ENCODE data around the gene RPRML. TPM values are rescaled to one million over a fixed set of nuclear protein-coding genes. Genes with fewer than 3 reads are reported as not detected.

Gene RPRML
- total and polyA plus RNA-seq, 2 experiments from 2014 or later: not detected

DNA sequence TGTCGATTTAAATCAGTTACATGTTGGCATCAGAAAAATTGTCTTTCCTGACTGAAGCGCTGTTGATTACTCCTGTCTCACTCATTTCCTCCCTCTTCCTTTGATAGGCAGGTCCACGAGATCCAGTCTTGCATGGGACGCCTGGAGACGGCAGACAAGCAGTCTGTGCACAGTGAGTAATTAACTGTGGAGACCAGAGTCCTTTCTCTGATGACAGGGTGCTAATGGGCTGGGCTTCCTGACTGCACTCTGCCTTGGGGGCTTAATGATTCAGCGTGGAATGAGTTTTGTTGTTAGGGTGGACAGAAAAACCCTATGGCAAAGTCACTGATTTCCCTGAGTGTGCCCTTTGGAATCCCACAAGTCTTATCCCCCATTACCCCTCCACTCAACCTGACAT, 49.6 kb downstream of the RPRML start:
- Histone ChIP-seq H3K9me2 (replicated peaks; ENCODE audit: insufficient read depth) (no peaks in the 10 kb centered on the region), H4K20me1 (ENCODE audit: insufficient read depth, poor library complexity, severe bottlenecking) (peaks cover 45% of the 10 kb centered on the region), H3K79me2 (peaks cover 67% of the 10 kb centered on the region), H3K4me1 (ENCODE audit: insufficient read depth) (peaks cover 14% of the 10 kb centered on the region), H3K27ac (peak overlapping the region; percentile 82), H3K36me3 (replicated peaks; ENCODE audit: insufficient read depth, low read depth) (no peaks in the 10 kb centered on the region), H3K27me3 (no peaks in the 10 kb centered on the region), H3K4me3 (no peak overlapping the region), H3K9me3 (ENCODE audit: low read depth) (no peaks in the 10 kb centered on the region), H2AFZ (no peak overlapping the region), H3K4me2 (peak overlapping the region; percentile 49)
- 50% methylated on average over 6 of the region's 6 CpGs for WGBS (ENCODE audit: low lambda C conversion rate, missing lambda C conversion rate)
- TF ChIP-seq EZH2phosphoT487 (IDR thresholded peaks at IDR 0.05; ENCODE audit: low read depth, severe bottlenecking, unreplicated experiment): no peak
- no peak for TF ChIP-seq CTCF (IDR thresholded peaks at IDR 0.05; ENCODE audit: poor library complexity)
- no peak for TF ChIP-seq EZH2 (IDR thresholded peaks at IDR 0.05; ENCODE audit: borderline replicate concordance)
- DNase-seq (ENCODE audit: low spot score): peak; percentile 46

- H3K36me3 ChIP-seq (replicated peaks; ENCODE audit: insufficient read depth, low read depth): no peaks in the 10 kb centered on the region
- peaks cover 21% of the 10 kb centered on the region for H3K4me1 ChIP-seq (ENCODE audit: insufficient read depth)
- peaks cover 75% of the 10 kb centered on the region for H3K79me2 ChIP-seq
- peak overlapping the region; percentile 49 for H3K4me2 ChIP-seq
- no peak for DNase-seq (ENCODE audit: low spot score)
- peak overlapping the region; percentile 82 for H3K27ac ChIP-seq
- H3K9me2 ChIP-seq (replicated peaks; ENCODE audit: insufficient read depth): no peaks in the 10 kb centered on the region
- H3K27me3 ChIP-seq: no peaks in the 10 kb centered on the region
- TF ChIP-seq EZH2phosphoT487 (IDR thresholded peaks at IDR 0.05; ENCODE audit: low read depth, severe bottlenecking, unreplicated experiment) (no peak), CTCF (IDR thresholded peaks at IDR 0.05; ENCODE audit: poor library complexity) (no peak), EZH2 (IDR thresholded peaks at IDR 0.05; ENCODE audit: borderline replicate concordance) (no peak)
- no peaks in the 10 kb centered on the region for H3K9me3 ChIP-seq (ENCODE audit: low read depth)
- peaks cover 45% of the 10 kb centered on the region for H4K20me1 ChIP-seq (ENCODE audit: insufficient read depth, poor library complexity, severe bottlenecking)
- H2AFZ ChIP-seq: no peak overlapping the region
- H3K4me3 ChIP-seq: no peak overlapping the region
- WGBS (ENCODE audit: low lambda C conversion rate, missing lambda C conversion rate): 74% methylated on average over 10 of the region's 10 CpGs
Measured at GRCh38 chr17:46928467-46929261, 50.4 kb downstream of the RPRML start.

Small RNA genes lying within 50 kb of the gene (microRNA-seq; reads per million reads assigned to microRNA genes)
- gene MIR5089: not detected

Small RNA genes lying within 50 kb of the gene (small RNA-seq; reads per million reads assigned to genes)
- not detected for gene MIR5089

Other genes starting within 250 kb of the RPRML start
- 5.3 and 6.1 TPM in 2 replicates for gene WNT3, start 160.6 kb downstream of the RPRML start, total RNA-seq
- 5.3 and 7.3 TPM in 2 replicates for gene WNT3, start 160.6 kb downstream of the RPRML start, polyA plus RNA-seq
- gene WNT9B, start 127.7 kb downstream of the RPRML start, total RNA-seq: 2.6 and 3.0 TPM in 2 replicates
- 0.33 and 2.4 TPM in 2 replicates for gene WNT9B, start 127.7 kb downstream of the RPRML start, polyA plus RNA-seq
- gene GOSR2, start 56.1 kb downstream of the RPRML start, total RNA-seq: 42.3 and 47.7 TPM in 2 replicates
- 58.0 and 62.8 TPM in 2 replicates for gene GOSR2, start 56.1 kb downstream of the RPRML start, polyA plus RNA-seq
- gene CDC27, start 210.0 kb upstream of the RPRML start, total RNA-seq: 61.9 and 63.5 TPM in 2 replicates
- 35.6 and 38.4 TPM in 2 replicates for gene CDC27, start 210.0 kb upstream of the RPRML start, polyA plus RNA-seq
- 4.3 and 10.2 TPM in 2 replicates for gene MYL4, start 230.1 kb upstream of the RPRML start, total RNA-seq
- 28.6 and 28.7 TPM in 2 replicates for gene MYL4, start 230.1 kb upstream of the RPRML start, polyA plus RNA-seq

Data from hepatocyte (in vitro differentiated cells).